ENCODE results near the gene DNM3. TPM values are rescaled to one million over a fixed set of nuclear protein-coding genes. Genes with fewer than 3 reads are reported as not detected.

DNM3 gene
- total RNA-seq, 1 donor from 2014 or later = 1.1 TPM

DNA sequence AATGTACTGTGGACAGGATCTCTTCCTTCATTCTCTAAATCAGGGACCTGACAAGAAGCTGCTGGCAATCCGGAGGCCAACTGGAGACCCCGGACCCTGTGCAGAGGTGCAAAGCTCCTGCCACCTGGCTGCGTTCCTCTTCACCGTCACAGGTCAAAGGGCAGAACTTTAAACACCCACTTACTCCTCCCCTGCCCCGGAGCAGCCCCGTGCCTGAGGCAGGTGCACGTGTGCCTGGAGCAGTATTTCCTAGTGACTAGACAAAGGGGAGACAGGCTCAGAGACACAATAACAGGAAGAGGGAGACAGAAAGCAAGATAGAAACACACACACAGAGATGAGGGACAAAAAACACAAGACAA lies 609.2 kb downstream of the DNM3 start:
- Histone ChIP-seq H3K27me3 (no peaks in the 10 kb centered on the region), H3K79me2 (ENCODE audit: low read depth) (no peaks in the 10 kb centered on the region), H3K9me3 (ENCODE audit: low read depth) (no peaks in the 10 kb centered on the region), H3K27ac (peak overlapping the region; percentile 56), H3K4me1 (peaks cover 31% of the 10 kb centered on the region), H4K20me1 (ENCODE audit: low read depth) (no peaks in the 10 kb centered on the region), H2AFZ (replicated peaks) (peak overlapping the region; percentile 89), H3K9ac (no peak overlapping the region), H3K36me3 (no peaks in the 10 kb centered on the region), H3F3A (ENCODE audit: low read depth) (peaks cover 23% of the 10 kb centered on the region), H3K4me2 (peak overlapping the region; percentile 40), H3K4me3 (no peak overlapping the region)
- H3K27ac Mint-ChIP-seq = peak overlapping the region; percentile 85
- no peaks in the 10 kb centered on the region for H3K9me3 Mint-ChIP-seq
- H3K4me3 Mint-ChIP-seq = no peak overlapping the region
- peaks cover 54% of the 10 kb centered on the region for H3K4me1 Mint-ChIP-seq
- TF ChIP-seq, protein P1, sequence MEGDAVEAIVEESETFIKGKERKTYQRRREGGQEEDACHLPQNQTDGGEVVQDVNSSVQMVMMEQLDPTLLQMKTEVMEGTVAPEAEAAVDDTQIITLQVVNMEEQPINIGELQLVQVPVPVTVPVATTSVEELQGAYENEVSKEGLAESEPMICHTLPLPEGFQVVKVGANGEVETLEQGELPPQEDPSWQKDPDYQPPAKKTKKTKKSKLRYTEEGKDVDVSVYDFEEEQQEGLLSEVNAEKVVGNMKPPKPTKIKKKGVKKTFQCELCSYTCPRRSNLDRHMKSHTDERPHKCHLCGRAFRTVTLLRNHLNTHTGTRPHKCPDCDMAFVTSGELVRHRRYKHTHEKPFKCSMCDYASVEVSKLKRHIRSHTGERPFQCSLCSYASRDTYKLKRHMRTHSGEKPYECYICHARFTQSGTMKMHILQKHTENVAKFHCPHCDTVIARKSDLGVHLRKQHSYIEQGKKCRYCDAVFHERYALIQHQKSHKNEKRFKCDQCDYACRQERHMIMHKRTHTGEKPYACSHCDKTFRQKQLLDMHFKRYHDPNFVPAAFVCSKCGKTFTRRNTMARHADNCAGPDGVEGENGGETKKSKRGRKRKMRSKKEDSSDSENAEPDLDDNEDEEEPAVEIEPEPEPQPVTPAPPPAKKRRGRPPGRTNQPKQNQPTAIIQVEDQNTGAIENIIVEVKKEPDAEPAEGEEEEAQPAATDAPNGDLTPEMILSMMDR (IDR thresholded peaks at IDR 0.05) = no peak
- TF ChIP-seq EZH2 (IDR thresholded peaks at IDR 0.05) = no peak
- no peak for TF ChIP-seq EZH2phosphoT487 (IDR thresholded peaks at IDR 0.05)
- no peaks in the 10 kb centered on the region for H3K36me3 Mint-ChIP-seq
- DNase-seq (ENCODE audit: low spot score) = peak; percentile 28
- H3K27me3 Mint-ChIP-seq (ENCODE audit: insufficient read depth, low read depth) = peaks cover 6% of the 10 kb centered on the region

DNA sequence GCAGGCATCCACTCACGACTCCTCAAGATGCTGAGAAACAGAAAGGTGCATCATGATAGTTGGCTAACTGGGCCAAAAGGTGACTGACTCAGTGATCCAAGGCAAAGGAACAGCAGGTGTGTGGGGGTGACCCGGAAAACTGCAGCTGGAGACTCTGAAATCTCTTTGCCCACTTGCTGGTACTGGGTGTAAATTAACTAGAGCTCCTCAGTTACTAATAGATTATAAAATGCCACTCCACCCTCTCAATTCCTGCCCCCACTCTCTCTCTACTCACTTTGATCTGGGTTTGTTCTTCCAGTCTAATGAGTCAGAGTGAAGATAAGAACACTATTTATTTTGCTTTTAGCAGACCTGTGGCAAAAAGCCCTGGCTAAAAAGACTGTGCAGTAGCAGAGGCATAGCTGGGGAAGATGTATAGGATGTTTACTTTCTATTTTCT lies 609.7 kb downstream of the DNM3 start:
- Histone ChIP-seq H2AFZ (replicated peaks) (peak overlapping the region; percentile 89), H3K4me3 (no peak overlapping the region), H4K20me1 (ENCODE audit: low read depth) (no peaks in the 10 kb centered on the region), H3K36me3 (no peaks in the 10 kb centered on the region), H3K9ac (no peak overlapping the region), H3F3A (ENCODE audit: low read depth) (peaks cover 23% of the 10 kb centered on the region), H3K27ac (peak overlapping the region; percentile 56), H3K79me2 (ENCODE audit: low read depth) (no peaks in the 10 kb centered on the region), H3K27me3 (no peaks in the 10 kb centered on the region), H3K4me1 (peaks cover 31% of the 10 kb centered on the region), H3K4me2 (peak overlapping the region; percentile 40), H3K9me3 (ENCODE audit: low read depth) (no peaks in the 10 kb centered on the region)
- TF ChIP-seq EZH2 (IDR thresholded peaks at IDR 0.05) (no peak), EZH2phosphoT487 (IDR thresholded peaks at IDR 0.05) (no peak)
- TF ChIP-seq, protein P1 (IDR thresholded peaks at IDR 0.05) = no peak
- Mint-ChIP-seq H3K9me3 (no peaks in the 10 kb centered on the region), H3K27me3 (ENCODE audit: insufficient read depth, low read depth) (peaks cover 6% of the 10 kb centered on the region), H3K36me3 (no peaks in the 10 kb centered on the region), H3K4me3 (no peak overlapping the region), H3K27ac (peak overlapping the region; percentile 81), H3K4me1 (peaks cover 54% of the 10 kb centered on the region)
- DNase-seq (ENCODE audit: low spot score) = no peak

DNA sequence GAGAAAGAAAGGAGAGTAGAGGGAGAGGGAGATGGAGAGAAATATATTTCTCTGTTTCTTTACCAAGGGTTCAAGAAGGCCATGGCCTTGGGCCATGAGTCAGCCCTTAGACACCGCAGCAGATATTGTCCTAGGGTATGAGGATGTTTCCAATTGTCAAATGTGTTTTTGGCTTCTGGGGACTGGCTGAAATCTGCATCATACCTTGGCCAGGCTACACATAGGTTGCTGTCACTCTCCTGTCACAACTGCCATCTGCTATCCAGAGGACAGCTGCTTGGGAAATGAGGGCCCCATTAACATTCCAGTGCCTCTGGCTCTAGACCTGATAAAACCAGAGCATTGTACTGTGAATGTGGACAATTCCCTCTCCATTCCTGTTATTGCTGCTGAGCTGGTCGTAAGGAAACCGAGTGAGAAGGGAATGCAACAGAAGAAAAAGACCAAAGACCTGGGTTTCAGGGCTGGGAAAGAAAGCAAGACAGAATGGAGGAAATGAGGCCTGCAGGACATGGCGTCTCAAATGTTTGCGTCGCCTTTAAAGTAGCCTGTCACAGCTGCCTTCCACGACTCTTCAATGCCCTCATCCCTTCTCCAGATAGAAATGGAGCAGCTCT lies 611.3 kb downstream of the DNM3 start:
- Histone ChIP-seq H3K79me2 (ENCODE audit: low read depth) (no peaks in the 10 kb centered on the region), H3K4me3 (no peak overlapping the region), H2AFZ (replicated peaks) (peak overlapping the region; percentile 20), H3K36me3 (no peaks in the 10 kb centered on the region), H3K4me1 (peaks cover 31% of the 10 kb centered on the region), H3K27me3 (no peaks in the 10 kb centered on the region), H3K9me3 (ENCODE audit: low read depth) (no peaks in the 10 kb centered on the region), H3K9ac (no peak overlapping the region), H3K27ac (peak overlapping the region; percentile 48), H4K20me1 (ENCODE audit: low read depth) (no peaks in the 10 kb centered on the region), H3K4me2 (peak overlapping the region; percentile 40), H3F3A (ENCODE audit: low read depth) (peaks cover 23% of the 10 kb centered on the region)
- Mint-ChIP-seq H3K27ac (peak overlapping the region; percentile 97), H3K4me1 (peaks cover 55% of the 10 kb centered on the region), H3K4me3 (peak overlapping the region; percentile 11), H3K27me3 (ENCODE audit: insufficient read depth, low read depth) (peaks cover 6% of the 10 kb centered on the region), H3K9me3 (no peaks in the 10 kb centered on the region), H3K36me3 (no peaks in the 10 kb centered on the region)
- TF ChIP-seq EZH2 (IDR thresholded peaks at IDR 0.05) = no peak
- TF ChIP-seq, protein P1 (IDR thresholded peaks at IDR 0.05) = no peak
- TF ChIP-seq EZH2phosphoT487 (IDR thresholded peaks at IDR 0.05) = no peak
- DNase-seq (ENCODE audit: low spot score) = peak; percentile 27

Measured in neural progenitor cell (in vitro differentiated cells).